Dermis blood vessel endothelial cell (primary cell): ENCODE results near the gene NKIRAS1. TPM values are rescaled to one million over a fixed set of nuclear protein-coding genes. Genes with fewer than 3 reads are reported as not detected.
"Not testable (repeated sequence)": the region's sequence is repeated elsewhere in the genome, so short reads cannot be mapped to it uniquely, and the experiment has no call there.

Source experiments
- DNase-seq: peaks from one replicate; pipeline ENCODE4 v3.0.0; 2010
- total RNA-seq: library from RNA; depleted of rRNA; stranded (reverse); fragments of >200 nt; gene quantifications from 2 replicates; pipeline ENCODE4 v1.2.3, GENCODE V29; 2014

Gene NKIRAS1
- total RNA-seq, 1 donor from 2014 or later: 6.8 TPM

GRCh38 chr3:23938688-23939087, 21.9 kb upstream of the NKIRAS1 start:
- no peak for DNase-seq

GRCh38 chr3:23937296-23937695, 20.5 kb upstream of the NKIRAS1 start:
- peak; percentile 32 for DNase-seq

GRCh38 chr3:23934253-23934652, 17.5 kb upstream of the NKIRAS1 start:
- DNase-seq: no peak

GRCh38 chr3:23932571-23932970, 15.8 kb upstream of the NKIRAS1 start:
- DNase-seq: no peak

- DNase-seq: no peak
Measured at GRCh38 chr3:23931597-23931996, 14.8 kb upstream of the NKIRAS1 start.

- no peak for DNase-seq
Measured at GRCh38 chr3:23928524-23928923, 11.7 kb upstream of the NKIRAS1 start.

- no peak for DNase-seq
Measured at GRCh38 chr3:23926736-23927135, 9.9 kb upstream of the NKIRAS1 start.

GRCh38 chr3:23926246-23926645, 9.5 kb upstream of the NKIRAS1 start:
- no peak for DNase-seq

GRCh38 chr3:23923786-23924185, 7.0 kb upstream of the NKIRAS1 start:
- DNase-seq: peak; percentile 47

- no peak for DNase-seq
Measured at GRCh38 chr3:23921052-23921511, 4.3 kb upstream of the NKIRAS1 start.

GRCh38 chr3:23920151-23920655, 3.4 kb upstream of the NKIRAS1 start:
- no peak for DNase-seq

GRCh38 chr3:23919628-23920027, 2.8 kb upstream of the NKIRAS1 start:
- DNase-seq: no peak

GRCh38 chr3:23918331-23918730, 1.5 kb upstream of the NKIRAS1 start:
- not testable (repeated sequence) for DNase-seq

- peak; percentile 76 for DNase-seq
Measured at GRCh38 chr3:23917679-23918303, 1.0 kb upstream of the NKIRAS1 start.

- DNase-seq: no peak
Measured at GRCh38 chr3:23916152-23916885, 471 bp downstream of the NKIRAS1 start.

- peak; percentile 26 for DNase-seq
Measured at GRCh38 chr3:23915537-23916108, 1.2 kb downstream of the NKIRAS1 start.

GRCh38 chr3:23913873-23914743, 2.7 kb downstream of the NKIRAS1 start:
- DNase-seq: no peak

GRCh38 chr3:23913182-23913581, 3.6 kb downstream of the NKIRAS1 start:
- DNase-seq: no peak

GRCh38 chr3:23912335-23912734, 4.5 kb downstream of the NKIRAS1 start:
- DNase-seq: not testable (repeated sequence)

GRCh38 chr3:23911397-23911796, 5.4 kb downstream of the NKIRAS1 start:
- no peak for DNase-seq

- no peak for DNase-seq
Measured at GRCh38 chr3:23909341-23909740, 7.4 kb downstream of the NKIRAS1 start.

- DNase-seq: no peak
Measured at GRCh38 chr3:23904545-23904944, 12.2 kb downstream of the NKIRAS1 start.

- DNase-seq: no peak
Measured at GRCh38 chr3:23900744-23901143, 16.0 kb downstream of the NKIRAS1 start.
